Retinal pigment epithelial cell (primary cell): ENCODE results near the gene CAPN7.

Experiments
- DNase-seq: peaks from one replicate; pipeline ENCODE4 v3.0.0-alpha.2; 2010; ENCODE audit warnings: low read depth
- H3K4me3 ChIP-seq: 2 replicates; pipeline ENCODE4 v1.5.1; 2011; ENCODE audit warnings: mild to moderate bottlenecking, low read length, control low read depth, moderate library complexity
- TF ChIP-seq, protein P1 (sequence below): conservative IDR thresholded peaks from 2 replicates; pipeline ENCODE4 v1.5.1; 2011; ENCODE audit warnings: low read depth, low read length, control low read depth, inconsistent platforms

The CAPN7 gene

DNA sequence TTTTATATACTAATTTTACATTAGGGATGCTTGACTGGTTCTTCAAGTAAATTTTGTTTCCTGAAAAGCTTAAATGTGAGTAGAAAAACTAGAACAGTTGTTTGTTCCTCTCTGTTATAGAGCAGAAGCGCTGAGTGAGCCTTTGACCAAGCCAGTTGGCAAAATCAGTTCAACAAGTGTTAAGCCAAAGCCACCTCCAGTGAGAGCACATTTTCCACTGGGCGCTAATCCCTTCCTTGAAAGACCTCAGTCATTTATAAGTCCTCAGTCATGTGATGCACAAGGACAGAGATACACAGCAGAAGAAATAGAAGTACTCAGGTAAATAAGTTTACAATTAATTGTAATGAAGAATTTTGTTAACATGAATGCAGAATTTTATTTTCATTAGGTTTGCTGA lies 14.6 kb downstream of the CAPN7 start:
- no peak overlapping the region for H3K4me3 ChIP-seq
- no peak for DNase-seq
- TF ChIP-seq, protein P1, sequence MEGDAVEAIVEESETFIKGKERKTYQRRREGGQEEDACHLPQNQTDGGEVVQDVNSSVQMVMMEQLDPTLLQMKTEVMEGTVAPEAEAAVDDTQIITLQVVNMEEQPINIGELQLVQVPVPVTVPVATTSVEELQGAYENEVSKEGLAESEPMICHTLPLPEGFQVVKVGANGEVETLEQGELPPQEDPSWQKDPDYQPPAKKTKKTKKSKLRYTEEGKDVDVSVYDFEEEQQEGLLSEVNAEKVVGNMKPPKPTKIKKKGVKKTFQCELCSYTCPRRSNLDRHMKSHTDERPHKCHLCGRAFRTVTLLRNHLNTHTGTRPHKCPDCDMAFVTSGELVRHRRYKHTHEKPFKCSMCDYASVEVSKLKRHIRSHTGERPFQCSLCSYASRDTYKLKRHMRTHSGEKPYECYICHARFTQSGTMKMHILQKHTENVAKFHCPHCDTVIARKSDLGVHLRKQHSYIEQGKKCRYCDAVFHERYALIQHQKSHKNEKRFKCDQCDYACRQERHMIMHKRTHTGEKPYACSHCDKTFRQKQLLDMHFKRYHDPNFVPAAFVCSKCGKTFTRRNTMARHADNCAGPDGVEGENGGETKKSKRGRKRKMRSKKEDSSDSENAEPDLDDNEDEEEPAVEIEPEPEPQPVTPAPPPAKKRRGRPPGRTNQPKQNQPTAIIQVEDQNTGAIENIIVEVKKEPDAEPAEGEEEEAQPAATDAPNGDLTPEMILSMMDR, result no peak

GRCh38 chr3:15221574-15222217 lies 15.7 kb downstream of the CAPN7 start:
- H3K4me3 ChIP-seq, result no peak overlapping the region
- no peak for DNase-seq
- TF ChIP-seq, protein P1, result no peak

- TF ChIP-seq, protein P1, result no peak
- no peak overlapping the region for H3K4me3 ChIP-seq
- no peak for DNase-seq
Measured at GRCh38 chr3:15223685-15224572, 17.9 kb downstream of the CAPN7 start.

DNA sequence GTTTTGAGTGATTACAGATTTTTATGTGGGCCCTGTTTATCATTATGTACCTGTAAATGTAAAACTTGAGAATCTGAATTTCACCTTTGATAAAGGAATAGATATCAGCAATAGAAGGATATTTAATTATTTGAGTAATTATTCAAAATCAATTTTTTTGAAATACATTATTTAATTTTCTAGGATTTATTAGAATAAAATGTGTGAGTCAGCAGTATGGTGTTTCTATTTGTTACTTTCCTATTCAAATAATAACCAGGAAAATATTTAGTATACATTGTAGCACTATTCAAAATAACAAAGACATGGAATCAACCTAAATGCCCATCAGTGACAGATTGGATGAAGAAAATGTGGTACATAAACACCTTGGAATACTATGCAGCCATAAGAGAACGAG lies 22.1 kb downstream of the CAPN7 start:
- no peak overlapping the region for H3K4me3 ChIP-seq
- no peak for DNase-seq
- TF ChIP-seq, protein P1, result no peak

DNA sequence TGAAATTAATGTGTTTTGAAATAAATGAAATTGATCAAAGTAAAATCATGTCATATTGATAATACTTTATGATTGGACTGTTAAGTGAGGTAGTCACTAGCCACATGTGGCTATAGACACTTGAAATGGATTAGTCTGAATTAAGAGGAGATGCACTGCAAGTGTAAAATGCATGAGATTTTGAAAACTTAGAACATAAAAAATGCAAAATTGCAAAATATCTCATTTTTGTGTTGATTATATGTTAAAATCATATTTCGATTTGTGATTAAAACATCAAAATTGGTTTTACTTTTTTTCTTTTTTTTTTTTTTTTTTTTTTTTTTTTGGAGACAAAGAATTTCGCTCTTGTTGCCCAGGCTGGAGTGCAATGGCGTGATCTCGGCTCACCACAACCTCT lies 23.2 kb downstream of the CAPN7 start:
- no peak for DNase-seq
- TF ChIP-seq, protein P1, result no peak
- H3K4me3 ChIP-seq, result no peak overlapping the region

DNA sequence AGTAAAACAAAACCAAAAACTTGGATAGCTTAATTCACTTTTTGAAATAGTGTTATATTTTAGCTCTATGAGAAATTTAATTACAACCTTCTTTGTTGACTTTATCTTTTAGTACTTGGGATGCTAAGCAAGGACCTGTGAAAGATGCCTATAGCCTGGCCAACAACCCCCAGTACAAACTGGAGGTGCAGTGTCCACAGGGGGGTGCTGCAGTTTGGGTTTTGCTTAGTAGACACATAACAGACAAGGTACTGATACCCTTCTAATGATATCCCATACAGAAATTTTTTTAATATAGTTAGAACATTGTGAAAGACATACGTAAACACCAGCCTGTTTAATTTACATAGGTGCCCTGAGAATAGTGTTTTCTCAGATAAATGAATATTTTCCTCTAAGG lies 35.3 kb downstream of the CAPN7 start:
- no peak overlapping the region for H3K4me3 ChIP-seq
- DNase-seq, result no peak
- TF ChIP-seq, protein P1, result peak; percentile 39

DNA sequence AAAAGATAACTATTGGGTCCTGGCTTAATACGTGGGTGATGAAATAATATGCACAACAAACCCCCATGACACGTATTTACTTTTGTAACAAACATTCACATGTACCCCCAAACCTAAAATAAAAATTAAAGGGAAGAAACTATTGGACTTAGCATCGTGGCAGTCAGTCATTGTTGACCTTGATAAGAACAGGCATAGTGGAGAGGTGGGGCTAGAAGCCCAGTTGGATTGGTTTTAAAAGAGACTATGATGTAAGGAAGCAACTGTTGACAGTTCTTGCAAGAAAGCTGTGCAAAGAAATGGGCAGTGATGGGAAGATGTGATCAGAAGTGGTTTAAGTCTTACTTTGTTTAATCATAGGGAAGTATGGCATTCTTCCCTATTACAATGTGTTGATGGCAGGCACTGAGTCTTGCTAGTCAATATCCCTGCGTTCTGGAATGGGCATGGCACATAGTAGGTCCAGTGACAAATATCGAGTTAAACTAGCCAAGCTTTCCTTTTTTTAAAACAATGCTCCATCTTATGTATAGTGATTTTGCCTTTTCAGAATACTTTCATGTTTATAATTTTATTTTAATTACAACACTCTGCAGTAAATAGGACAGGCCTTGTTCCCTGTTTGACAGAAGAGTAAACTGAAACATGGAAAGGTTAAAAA lies 37.9 kb downstream of the CAPN7 start:
- TF ChIP-seq, protein P1, result no peak
- no peak for DNase-seq
- no peak overlapping the region for H3K4me3 ChIP-seq
